ENCODE results near the gene LINGO3.
"Not testable (repeated sequence)": the region's sequence is repeated elsewhere in the genome, so short reads cannot be mapped to it uniquely, and the experiment has no call there.

The LINGO3 gene

DNA sequence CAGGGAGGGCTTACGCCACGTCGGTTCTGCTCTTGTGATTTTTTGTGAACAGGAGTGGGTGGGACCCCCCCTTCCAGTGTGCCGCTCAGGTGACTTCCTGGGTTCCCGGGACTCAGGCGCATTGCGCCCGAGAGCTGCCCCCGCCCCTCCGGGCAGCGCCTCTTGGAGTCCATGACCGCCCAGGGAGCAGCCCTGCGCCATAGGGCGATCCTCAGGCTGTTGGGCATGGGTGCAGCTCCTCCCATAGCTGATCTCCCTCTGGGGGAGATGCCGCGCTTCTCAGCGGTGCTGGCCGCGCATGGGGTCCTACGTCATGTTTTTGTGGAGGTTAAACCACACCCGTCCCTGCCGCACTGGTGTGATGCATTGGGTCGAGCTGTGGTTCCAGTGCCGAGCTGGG lies 44.2 kb upstream of the LINGO3 start:
- TF ChIP-seq, protein P1, sequence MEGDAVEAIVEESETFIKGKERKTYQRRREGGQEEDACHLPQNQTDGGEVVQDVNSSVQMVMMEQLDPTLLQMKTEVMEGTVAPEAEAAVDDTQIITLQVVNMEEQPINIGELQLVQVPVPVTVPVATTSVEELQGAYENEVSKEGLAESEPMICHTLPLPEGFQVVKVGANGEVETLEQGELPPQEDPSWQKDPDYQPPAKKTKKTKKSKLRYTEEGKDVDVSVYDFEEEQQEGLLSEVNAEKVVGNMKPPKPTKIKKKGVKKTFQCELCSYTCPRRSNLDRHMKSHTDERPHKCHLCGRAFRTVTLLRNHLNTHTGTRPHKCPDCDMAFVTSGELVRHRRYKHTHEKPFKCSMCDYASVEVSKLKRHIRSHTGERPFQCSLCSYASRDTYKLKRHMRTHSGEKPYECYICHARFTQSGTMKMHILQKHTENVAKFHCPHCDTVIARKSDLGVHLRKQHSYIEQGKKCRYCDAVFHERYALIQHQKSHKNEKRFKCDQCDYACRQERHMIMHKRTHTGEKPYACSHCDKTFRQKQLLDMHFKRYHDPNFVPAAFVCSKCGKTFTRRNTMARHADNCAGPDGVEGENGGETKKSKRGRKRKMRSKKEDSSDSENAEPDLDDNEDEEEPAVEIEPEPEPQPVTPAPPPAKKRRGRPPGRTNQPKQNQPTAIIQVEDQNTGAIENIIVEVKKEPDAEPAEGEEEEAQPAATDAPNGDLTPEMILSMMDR (conservative IDR thresholded peaks at IDR 0.05), result no peak
- no peak overlapping the region for H3K27ac ChIP-seq

GRCh38 chr19:2351591-2351990 lies 43.6 kb upstream of the LINGO3 start:
- TF ChIP-seq, protein P1 (conservative IDR thresholded peaks at IDR 0.05), result no peak
- H3K27ac ChIP-seq, result no peak overlapping the region

DNA sequence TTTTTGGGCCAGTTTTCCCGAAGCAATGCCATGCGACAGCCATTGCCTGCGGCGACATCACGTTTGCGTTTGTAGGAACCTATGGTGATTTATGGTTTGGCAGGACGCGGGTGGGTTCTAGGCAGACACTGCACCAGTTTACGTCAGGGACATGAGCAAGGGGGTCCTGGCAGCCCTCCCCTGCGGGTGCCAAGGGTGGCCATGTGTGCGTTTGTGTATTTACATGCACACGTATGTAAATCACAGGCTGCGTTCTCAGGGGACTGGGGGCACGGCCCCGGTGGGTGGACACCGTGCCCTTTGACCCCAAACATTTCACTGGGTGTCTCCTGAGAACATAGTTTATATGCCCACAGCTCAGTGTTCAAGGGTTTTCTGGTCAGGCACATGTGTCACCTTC lies 42.7 kb upstream of the LINGO3 start:
- H3K27ac ChIP-seq, result no peak overlapping the region
- TF ChIP-seq, protein P1 (conservative IDR thresholded peaks at IDR 0.05), result no peak

GRCh38 chr19:2349818-2350217 lies 41.9 kb upstream of the LINGO3 start:
- H3K27ac ChIP-seq, result not testable (repeated sequence)

DNA sequence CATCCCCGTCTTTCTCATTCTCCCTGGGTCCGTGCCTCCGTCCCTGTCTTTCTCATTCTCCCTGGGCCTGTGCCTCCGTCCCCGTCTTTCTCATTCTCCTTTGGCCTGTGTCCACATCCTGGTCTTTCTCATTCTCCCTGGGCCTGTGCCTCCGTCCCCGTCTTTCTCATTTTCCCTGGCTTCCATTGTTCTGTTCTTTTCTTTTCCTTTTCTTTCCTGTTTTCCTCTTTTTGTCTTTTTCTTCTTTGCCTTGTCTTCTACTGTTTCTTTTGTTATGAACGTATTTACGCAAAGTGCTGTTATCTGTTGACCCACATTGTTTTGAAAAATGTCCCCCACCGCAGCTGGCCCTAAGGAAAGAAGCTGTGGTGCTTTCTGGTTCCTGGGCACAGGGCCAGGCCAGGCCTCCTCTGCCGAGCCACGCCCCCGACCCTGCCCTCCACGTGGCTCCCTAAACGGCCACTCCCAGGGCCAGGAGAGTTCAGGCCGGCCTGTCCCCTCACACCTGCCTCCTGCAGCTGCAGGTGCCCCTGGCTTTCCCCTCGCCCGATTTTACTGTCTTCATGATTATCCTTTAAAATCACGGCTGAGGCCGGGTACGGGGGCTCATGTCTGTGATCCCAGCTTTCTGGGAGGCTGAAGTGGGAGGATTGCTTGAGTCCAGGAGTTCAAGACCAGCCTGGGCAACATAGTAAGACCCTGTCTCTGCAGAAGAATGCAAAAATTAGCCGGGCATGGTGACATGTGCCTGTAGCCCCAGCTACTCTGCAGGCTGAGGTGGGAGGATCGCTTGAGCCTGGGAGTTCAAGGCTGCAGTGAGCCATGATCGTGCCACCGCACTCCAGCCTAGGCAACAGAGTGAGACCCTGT lies 38.1 kb upstream of the LINGO3 start:
- TF ChIP-seq, protein P1 (conservative IDR thresholded peaks at IDR 0.05), result no peak
- H3K27ac ChIP-seq, result no peak overlapping the region

DNA sequence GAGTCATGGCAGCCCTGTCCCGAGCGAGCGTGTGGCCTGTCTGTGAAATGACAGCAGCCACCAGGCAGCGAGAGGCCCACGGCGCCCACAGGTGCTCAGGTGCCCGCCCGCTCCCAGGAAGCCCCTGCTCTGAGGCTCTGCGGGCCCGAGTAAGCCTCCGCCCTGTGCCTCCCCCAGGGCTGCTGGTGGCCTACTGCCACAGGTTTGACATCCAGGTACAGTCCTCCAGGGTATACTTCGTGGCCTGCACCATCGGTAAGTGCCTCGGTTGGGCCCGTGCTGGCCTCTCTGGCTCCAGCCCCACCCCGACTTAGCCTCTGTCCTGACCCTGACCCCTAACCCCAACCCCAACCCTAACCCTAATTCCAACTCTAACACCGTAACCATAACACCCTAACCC lies 37.1 kb upstream of the LINGO3 start:
- TF ChIP-seq, protein P1 (conservative IDR thresholded peaks at IDR 0.05), result no peak

DNA sequence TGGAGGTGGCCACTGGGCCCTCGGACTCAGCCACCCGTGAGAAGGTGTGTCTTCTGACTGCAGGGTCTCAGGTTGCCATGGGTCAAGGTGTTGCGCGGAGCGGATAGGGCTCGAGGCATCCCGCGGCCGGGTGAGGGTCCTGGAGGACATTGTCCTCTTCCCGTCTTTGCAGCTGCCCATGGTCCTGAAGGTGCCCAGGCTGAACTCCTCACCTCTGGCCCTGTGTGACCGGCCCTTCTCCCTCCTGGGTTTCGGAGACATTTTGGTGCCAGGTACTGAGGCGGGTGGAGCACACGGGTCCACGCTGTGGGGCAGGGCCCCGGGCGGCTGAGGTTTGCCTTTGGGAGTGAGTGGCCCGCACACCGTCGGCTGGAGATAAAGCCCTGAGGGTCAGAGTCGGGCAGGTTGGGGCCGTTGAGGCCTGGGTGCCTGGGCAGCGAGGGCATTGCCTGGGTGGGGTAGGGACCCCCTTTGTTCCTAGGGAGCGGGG lies 36.5 kb upstream of the LINGO3 start:
- TF ChIP-seq, protein P1 (conservative IDR thresholded peaks at IDR 0.05), result no peak
- H3K27ac ChIP-seq, result no peak overlapping the region

More for the DNA sequence above, 37.1 kb upstream of the LINGO3 start:
- no peak overlapping the region for H3K27ac ChIP-seq
